Mesenchymal stem cell (in vitro differentiated cells and primary cell): ENCODE data around the gene GNL1.

ENCODE experiments used
- DNase-seq: peaks from one replicate; pipeline ENCODE4 v3.0.0-alpha.2; 2013
- H2AFZ ChIP-seq: one replicate; pipeline ENCODE4 v1.6.1; 2013; ENCODE audit warnings: low read depth, mild to moderate bottlenecking, control low read depth, inconsistent platforms, low read length, moderate library complexity
- H2AK5ac ChIP-seq: 2 replicates; pipeline ENCODE4 v1.6.1; 2013; ENCODE audit warnings: low read length, moderate library complexity, mild to moderate bottlenecking, inconsistent platforms; ENCODE audit not compliant: severe bottlenecking
- H2BK120ac ChIP-seq: one replicate; pipeline ENCODE4 v1.6.1; 2013; ENCODE audit warnings: low read depth, mild to moderate bottlenecking, inconsistent platforms, low read length, moderate library complexity
- H2BK12ac ChIP-seq, 2 experiments: one replicate each; pipeline ENCODE4 v1.6.1; 2013; ENCODE audit warnings: inconsistent platforms in 2 of 2, low read length in 2 of 2, mild to moderate bottlenecking in 2 of 2, moderate library complexity in 2 of 2, control low read depth in 1 of 2
- H2BK15ac ChIP-seq: one replicate; pipeline ENCODE4 v1.6.1; 2013; ENCODE audit warnings: mild to moderate bottlenecking, low read depth, inconsistent platforms; ENCODE audit not compliant: poor library complexity, severe bottlenecking
- H2BK5ac ChIP-seq: 2 replicates; pipeline ENCODE4 v1.6.1; 2013; ENCODE audit warnings: low read depth, mild to moderate bottlenecking, low read length, control low read depth, inconsistent platforms; ENCODE audit not compliant: poor library complexity, severe bottlenecking
- H3K14ac ChIP-seq, 2 experiments: one replicate each; pipeline ENCODE4 v1.6.1; 2013; ENCODE audit warnings: inconsistent platforms in 2 of 2, low read length in 2 of 2, control low read depth in 1 of 2, mild to moderate bottlenecking in 1 of 2, moderate library complexity in 1 of 2
- H3K18ac ChIP-seq, 2 experiments: one replicate each; pipeline ENCODE4 v1.6.1; 2013; ENCODE audit warnings: inconsistent platforms in 2 of 2, low read length in 2 of 2, control low read depth in 1 of 2, low read depth in 1 of 2, mild to moderate bottlenecking in 1 of 2
- H3K23ac ChIP-seq, 2 experiments: one replicate each; pipeline ENCODE4 v1.6.1; 2013; ENCODE audit warnings: inconsistent platforms in 2 of 2, low read length in 2 of 2, mild to moderate bottlenecking in 2 of 2, moderate library complexity in 2 of 2, control low read depth in 1 of 2
- H3K27ac ChIP-seq: 2 replicates; pipeline ENCODE4 v1.5.1; 2013; ENCODE audit warnings: mild to moderate bottlenecking, moderate library complexity, low read length, control low read depth, inconsistent platforms; ENCODE audit not compliant: poor library complexity, severe bottlenecking
- H3K27me3 ChIP-seq, 2 experiments: 2 replicates each; pipeline versions ENCODE4 v1.6.1 to v1.7.0; 2013; ENCODE audit warnings: low read length in 2 of 2, mild to moderate bottlenecking in 2 of 2, moderate library complexity in 2 of 2, control low read depth in 1 of 2, inconsistent platforms in 1 of 2; ENCODE audit not compliant: control insufficient read depth in 1 of 2, insufficient read depth in 1 of 2
- H3K36me3 ChIP-seq, 2 experiments: 2 replicates each; pipeline versions ENCODE4 v1.6.1 to v1.7.0; 2013; ENCODE audit warnings: low read length in 2 of 2, control low read depth in 1 of 2, inconsistent platforms in 1 of 2, low read depth in 1 of 2, mild to moderate bottlenecking in 1 of 2; ENCODE audit not compliant: insufficient read depth in 2 of 2, control insufficient read depth in 1 of 2
- H3K4ac ChIP-seq, 2 experiments: one replicate each; pipeline ENCODE4 v1.6.1; 2013; ENCODE audit warnings: inconsistent platforms in 2 of 2, low read length in 2 of 2, mild to moderate bottlenecking in 2 of 2, moderate library complexity in 2 of 2, control low read depth in 1 of 2, low read depth in 1 of 2
- H3K4me1 ChIP-seq: 2 replicates; pipeline ENCODE4 v1.6.1; 2013; ENCODE audit warnings: low read depth, low read length, control low read depth; ENCODE audit not compliant: control insufficient read depth, insufficient read depth
- H3K4me2 ChIP-seq: 2 replicates; pipeline ENCODE4 v1.6.1; 2013; ENCODE audit warnings: low read length, mild to moderate bottlenecking, inconsistent platforms; ENCODE audit not compliant: poor library complexity, severe bottlenecking
- H3K4me3 ChIP-seq, 2 experiments: 2 replicates each; pipeline versions ENCODE4 v1.5.1 to v1.7.0; 2013; ENCODE audit warnings: low read length in 2 of 2, mild to moderate bottlenecking in 2 of 2, control low read depth in 1 of 2, low read depth in 1 of 2; ENCODE audit not compliant: insufficient read depth in 1 of 2
- H3K79me1 ChIP-seq: replicated peaks from 2 replicates; pipeline ENCODE4 v1.6.1; 2013; ENCODE audit warnings: mild to moderate bottlenecking, control low read depth, low read length, inconsistent platforms; ENCODE audit not compliant: poor library complexity, severe bottlenecking
- H3K9ac ChIP-seq: 2 replicates; pipeline ENCODE4 v1.7.0; 2013; ENCODE audit warnings: mild to moderate bottlenecking, low read length, moderate library complexity
- H3K9me3 ChIP-seq: 2 replicates; pipeline ENCODE4 v1.7.0; 2013; ENCODE audit warnings: mild to moderate bottlenecking, low read length; ENCODE audit not compliant: control insufficient read depth
- H4K8ac ChIP-seq: one replicate; pipeline ENCODE4 v1.6.1; 2013; ENCODE audit warnings: inconsistent platforms, mild to moderate bottlenecking, low read length, moderate library complexity
- H4K91ac ChIP-seq: one replicate; pipeline ENCODE4 v1.6.1; 2013; ENCODE audit warnings: mild to moderate bottlenecking, low read length, inconsistent platforms
- WGBS: methylation state at CpG from one replicate; pipeline ENCODE4 v1.1.7; 2013; ENCODE audit warnings: mixed read lengths; 5-methylcytosine and 5-hydroxymethylcytosine counted together

GNL1 gene

GRCh38 chr6:30570263-30570662, 14.0 kb upstream of the GNL1 start:
- Histone ChIP-seq H4K8ac (no peak overlapping the region), H3K79me1 (peaks cover 1% of the 10 kb centered on the region)
- WGBS: 86% methylated on average over 1 of the region's 1 CpG

GRCh38 chr6:30568245-30568644, 12.0 kb upstream of the GNL1 start:
- no peaks in the 10 kb centered on the region for H3K9me3 ChIP-seq
- H3K4me2 ChIP-seq: no peak overlapping the region
- H3K23ac ChIP-seq: no peak overlapping the region
- H3K14ac ChIP-seq: no peak overlapping the region
- H3K79me1 ChIP-seq: peaks cover 3% of the 10 kb centered on the region
- no peak overlapping the region for H3K27ac ChIP-seq
- no peak overlapping the region for H2BK5ac ChIP-seq
- no peak overlapping the region for H3K9ac ChIP-seq
- no peak overlapping the region for H4K91ac ChIP-seq
- peaks cover 7% of the 10 kb centered on the region for H3K4me1 ChIP-seq
- no peak overlapping the region for H2BK12ac ChIP-seq
- no peak overlapping the region for H3K18ac ChIP-seq
- no peak overlapping the region for H2AK5ac ChIP-seq
- H4K8ac ChIP-seq: no peak overlapping the region
- no peak overlapping the region for H2BK15ac ChIP-seq
- H3K4me3 ChIP-seq: no peak overlapping the region
- H3K27me3 ChIP-seq: no peaks in the 10 kb centered on the region
- 80% methylated on average over 2 of the region's 3 CpGs for WGBS
- peaks cover 0 to 14% of the 10 kb centered on the region in 2 experiments for H3K36me3 ChIP-seq
- no peak overlapping the region for H2BK120ac ChIP-seq
- H2AFZ ChIP-seq: no peak overlapping the region
- no peak for DNase-seq
- no peak overlapping the region for H3K4ac ChIP-seq

More at GRCh38 chr6:30570263-30570662, 14.0 kb upstream of the GNL1 start:
- H3K4ac ChIP-seq: no peak overlapping the region
- peak overlapping the region in 1 of 2 experiments; percentile 99 for H3K4me3 ChIP-seq
- no peak overlapping the region for H3K27ac ChIP-seq
- H4K91ac ChIP-seq: no peak overlapping the region
- DNase-seq: no peak
- no peaks in the 10 kb centered on the region for H3K9me3 ChIP-seq
- H2BK15ac ChIP-seq: no peak overlapping the region
- no peak overlapping the region for H2BK12ac ChIP-seq
- no peaks in the 10 kb centered on the region for H3K27me3 ChIP-seq
- no peak overlapping the region for H2BK5ac ChIP-seq
- H3K14ac ChIP-seq: no peak overlapping the region
- H3K36me3 ChIP-seq: peaks cover 0 to 16% of the 10 kb centered on the region in 2 experiments
- H3K4me2 ChIP-seq: no peak overlapping the region
- H3K23ac ChIP-seq: no peak overlapping the region
- no peak overlapping the region for H3K18ac ChIP-seq
- peak overlapping the region; percentile 98 for H3K9ac ChIP-seq
- H2BK120ac ChIP-seq: no peak overlapping the region
- peaks cover 11% of the 10 kb centered on the region for H3K4me1 ChIP-seq
- no peak overlapping the region for H2AK5ac ChIP-seq
- H2AFZ ChIP-seq: no peak overlapping the region

- H3K4me2 ChIP-seq: no peak overlapping the region
- peaks cover 2% of the 10 kb centered on the region for H3K4me1 ChIP-seq
- H2BK15ac ChIP-seq: no peak overlapping the region
- peaks cover 14 to 34% of the 10 kb centered on the region in 2 experiments for H3K36me3 ChIP-seq
- no peak overlapping the region for H3K27ac ChIP-seq
- H3K18ac ChIP-seq: no peak overlapping the region
- H3K23ac ChIP-seq: no peak overlapping the region
- H3K9me3 ChIP-seq: no peaks in the 10 kb centered on the region
- H4K91ac ChIP-seq: no peak overlapping the region
- H2BK5ac ChIP-seq: no peak overlapping the region
- no peak overlapping the region for H3K4ac ChIP-seq
- no peak overlapping the region for H4K8ac ChIP-seq
- H2AFZ ChIP-seq: no peak overlapping the region
- peaks cover 20% of the 10 kb centered on the region for H3K79me1 ChIP-seq
- no peak overlapping the region for H3K9ac ChIP-seq
- no peaks in the 10 kb centered on the region for H3K27me3 ChIP-seq
- H2BK120ac ChIP-seq: no peak overlapping the region
- peak; percentile 17 for DNase-seq
- H2BK12ac ChIP-seq: no peak overlapping the region
- H2AK5ac ChIP-seq: no peak overlapping the region
- no peak overlapping the region for H3K14ac ChIP-seq
- H3K4me3 ChIP-seq: no peak overlapping the region
Observed at GRCh38 chr6:30565772-30566171, 9.5 kb upstream of the GNL1 start.

- H2AFZ ChIP-seq: no peak overlapping the region
- H2BK12ac ChIP-seq: no peak overlapping the region
- H3K36me3 ChIP-seq: peaks cover 14 to 38% of the 10 kb centered on the region in 2 experiments
- no peak overlapping the region for H2AK5ac ChIP-seq
- H2BK15ac ChIP-seq: no peak overlapping the region
- no peak overlapping the region for H3K9ac ChIP-seq
- WGBS: 100% methylated on average over 1 of the region's 1 CpG
- H3K4ac ChIP-seq: no peak overlapping the region
- H3K18ac ChIP-seq: no peak overlapping the region
- no peak for DNase-seq
- H3K14ac ChIP-seq: no peak overlapping the region
- H3K79me1 ChIP-seq: peaks cover 22% of the 10 kb centered on the region
- H4K91ac ChIP-seq: no peak overlapping the region
- no peak overlapping the region for H2BK5ac ChIP-seq
- no peak overlapping the region for H4K8ac ChIP-seq
- H3K9me3 ChIP-seq: no peaks in the 10 kb centered on the region
- no peak overlapping the region for H3K4me2 ChIP-seq
- no peak overlapping the region for H3K4me3 ChIP-seq
- H3K4me1 ChIP-seq: peaks cover 2% of the 10 kb centered on the region
- H3K23ac ChIP-seq: no peak overlapping the region
- no peak overlapping the region for H3K27ac ChIP-seq
- no peaks in the 10 kb centered on the region for H3K27me3 ChIP-seq
- H2BK120ac ChIP-seq: no peak overlapping the region
Observed at GRCh38 chr6:30564114-30564513, 7.8 kb upstream of the GNL1 start.
